Stimulated activated naive CD8-positive, alpha-beta T cell treated with anti-CD3 and anti-CD28 coated beads, Interleukin-15, amount 100 ng/mL, for 72 hours (primary cell): ENCODE data around the gene SPTBN2.
"Not testable (repeated sequence)": the region's sequence is repeated elsewhere in the genome, so short reads cannot be mapped to it uniquely, and the experiment has no call there.

ENCODE experiments used
- ATAC-seq: fragments of 150-1000 bp; cut with Tn5 transposase; 2 replicates; pipeline ENCODE4 v1.10.0; 2021; ENCODE audit warnings: mild to moderate bottlenecking, moderate library complexity
- DNase-seq, 2 donors: peaks; one replicate each; pipeline ENCODE4 v3.0.0; 2021 to 2022
- H3K27ac Mint-ChIP-seq, 2 donors: one replicate each; pipeline ENCODE4 v1.8.0; 2022; ENCODE audit warnings: mild to moderate bottlenecking in 2 of 2, mixed read lengths in 2 of 2, moderate library complexity in 2 of 2
- H3K27me3 Mint-ChIP-seq: one replicate; pipeline ENCODE4 v1.8.0; 2022; ENCODE audit warnings: mixed read lengths
- H3K4me1 Mint-ChIP-seq: one replicate; pipeline ENCODE4 v1.8.0; 2022; ENCODE audit warnings: mild to moderate bottlenecking, mixed read lengths
- H3K4me3 Mint-ChIP-seq, 2 donors: one replicate each; pipeline ENCODE4 v1.8.0; 2022; ENCODE audit warnings: mild to moderate bottlenecking in 2 of 2, mixed read lengths in 2 of 2, moderate library complexity in 1 of 2
- H3K9me3 Mint-ChIP-seq, 2 donors: one replicate each; pipeline ENCODE4 v1.8.0; 2022; ENCODE audit warnings: mixed read lengths in 2 of 2

SPTBN2 gene

DNA sequence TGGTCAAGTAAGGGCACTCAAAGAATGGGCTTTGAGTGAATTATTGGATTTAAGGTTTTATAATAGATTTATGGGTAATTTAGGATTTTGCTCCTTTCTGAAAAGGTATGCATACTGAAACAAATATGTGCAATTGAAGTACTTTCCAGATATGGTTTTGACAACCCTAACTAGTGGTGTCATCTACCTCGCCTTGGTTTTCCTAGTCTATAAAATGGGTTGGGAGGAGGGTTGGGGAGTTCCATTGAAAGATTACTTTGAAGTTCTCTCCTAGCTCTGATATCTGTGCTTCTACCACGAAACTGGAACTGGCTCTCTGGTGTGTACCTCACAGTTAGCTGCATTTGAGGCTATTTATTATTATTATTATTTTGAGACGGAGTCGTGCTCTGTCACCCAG is 431 bp upstream of the SPTBN2 start:
- no peaks in the 10 kb centered on the region for H3K9me3 Mint-ChIP-seq
- DNase-seq (no peak), ATAC-seq (no peak)
- peaks cover 19% of the 10 kb centered on the region for H3K4me1 Mint-ChIP-seq
- H3K27me3 Mint-ChIP-seq = peaks cover 72% of the 10 kb centered on the region
- H3K4me3 Mint-ChIP-seq = no peak overlapping the region
- no peak overlapping the region for H3K27ac Mint-ChIP-seq

DNA sequence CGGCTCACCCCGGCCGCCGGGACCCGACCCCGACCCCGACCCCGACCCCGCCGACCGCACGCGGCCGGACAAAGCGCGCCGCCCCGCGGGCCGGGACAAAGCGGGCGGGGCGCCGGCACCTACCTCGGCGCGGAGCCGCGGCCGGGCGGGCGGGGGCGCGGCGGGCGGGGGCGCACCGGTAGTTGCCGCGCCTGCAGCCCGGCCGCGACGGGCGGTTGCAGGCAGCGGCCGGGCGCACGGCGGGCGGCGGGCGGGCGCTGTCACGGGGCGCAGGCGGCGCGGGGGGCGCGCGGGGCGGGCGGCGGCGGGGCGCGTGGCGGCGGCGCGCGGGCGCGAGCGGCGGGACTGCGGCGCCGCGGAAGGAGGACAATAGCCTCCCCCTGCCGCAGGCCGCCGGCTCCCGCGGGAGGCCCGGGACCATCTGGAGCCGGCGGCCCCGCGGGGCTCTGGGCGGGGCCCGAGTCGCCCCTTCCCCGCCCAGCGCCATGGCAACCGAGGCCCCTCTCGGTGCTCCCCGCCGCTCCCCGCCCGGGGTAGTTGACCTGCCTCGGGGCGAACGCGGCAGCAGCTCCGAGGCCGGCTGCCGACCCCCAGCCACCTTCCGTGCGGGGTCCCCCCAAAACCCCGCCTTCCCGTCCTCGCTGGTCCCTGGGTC is 851 bp downstream of the SPTBN2 start:
- DNase-seq (no peak), ATAC-seq (peak; percentile 55)
- peak overlapping the region; percentile 79 to 85 for H3K4me3 Mint-ChIP-seq
- no peaks in the 10 kb centered on the region for H3K9me3 Mint-ChIP-seq
- H3K27ac Mint-ChIP-seq = peak overlapping the region in 1 of 2 donors; percentile 36
- peaks cover 64% of the 10 kb centered on the region for H3K27me3 Mint-ChIP-seq
- H3K4me1 Mint-ChIP-seq = peaks cover 19% of the 10 kb centered on the region

DNA sequence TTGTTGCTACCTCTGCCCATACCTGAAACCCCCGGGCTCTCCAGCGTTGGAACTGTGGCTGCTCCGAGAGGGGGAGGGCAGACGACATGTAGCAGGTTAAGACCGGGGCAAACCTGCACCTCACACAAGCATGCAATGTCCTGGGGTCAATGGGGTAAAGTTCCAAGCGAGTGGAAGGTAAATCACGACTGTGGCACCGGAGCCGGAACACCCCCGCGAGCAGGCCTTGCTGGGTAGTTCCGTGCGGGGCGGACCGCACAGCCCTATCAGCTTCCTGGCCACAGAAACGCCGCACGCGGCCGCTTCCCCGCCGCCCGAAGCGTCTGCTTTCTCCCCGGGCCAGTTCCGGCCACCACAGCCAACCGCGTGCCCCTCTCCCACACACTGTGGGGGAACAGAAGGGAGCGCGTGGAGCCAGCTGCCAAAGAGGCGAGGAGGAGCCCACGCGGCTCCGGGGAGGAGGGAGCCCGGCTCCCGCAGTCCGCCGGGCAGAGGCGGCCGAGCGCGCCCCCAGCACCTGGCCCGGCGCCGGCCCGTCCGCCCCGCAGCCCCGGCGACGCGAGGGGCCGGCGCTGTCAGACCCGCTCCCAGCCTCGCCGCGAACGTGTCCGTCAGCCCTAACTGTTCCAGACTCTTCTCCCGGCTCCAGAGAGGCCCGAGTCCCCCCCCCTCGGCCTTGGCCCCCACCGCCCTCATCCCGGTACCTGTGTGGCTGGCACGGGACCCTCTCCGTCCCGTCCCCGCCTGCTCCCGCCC is 1.6 kb downstream of the SPTBN2 start:
- no peaks in the 10 kb centered on the region for H3K9me3 Mint-ChIP-seq
- H3K4me1 Mint-ChIP-seq = peaks cover 19% of the 10 kb centered on the region
- ATAC-seq (peak; percentile 68), DNase-seq (peak in 1 of 2 donors; percentile 21)
- peak overlapping the region in 1 of 2 donors; percentile 23 for H3K27ac Mint-ChIP-seq
- H3K27me3 Mint-ChIP-seq = peaks cover 57% of the 10 kb centered on the region
- peak overlapping the region; percentile 48 to 61 for H3K4me3 Mint-ChIP-seq

DNA sequence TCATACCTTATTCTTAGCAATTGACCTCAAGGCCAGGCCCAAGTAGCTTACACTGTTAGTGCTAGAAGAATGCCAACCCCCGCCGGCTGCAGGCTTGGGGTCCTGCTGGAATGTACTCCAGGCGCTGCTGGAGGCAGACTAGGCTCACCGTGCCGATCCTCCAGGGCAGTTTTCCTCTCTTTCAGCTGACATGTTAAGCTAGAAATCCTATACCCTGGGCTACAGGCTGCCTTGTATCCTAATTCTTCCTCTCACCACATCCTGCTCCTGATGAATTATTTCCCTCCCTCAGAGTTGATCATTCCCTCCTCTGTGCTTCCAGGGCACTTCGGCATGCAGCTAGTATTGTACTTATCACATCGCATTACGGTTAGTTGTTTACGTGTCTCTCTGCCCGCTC is 3.4 kb downstream of the SPTBN2 start:
- Mint-ChIP-seq H3K4me1 (peaks cover 25% of the 10 kb centered on the region), H3K27me3 (peaks cover 58% of the 10 kb centered on the region), H3K27ac (no peak overlapping the region), H3K4me3 (no peak overlapping the region), H3K9me3 (no peaks in the 10 kb centered on the region)
- no peak for DNase-seq
- ATAC-seq = no peak

GRCh38 chr11:66725114-66725513 is 3.9 kb downstream of the SPTBN2 start:
- no peak for ATAC-seq
- no peak for DNase-seq
- Mint-ChIP-seq H3K27me3 (peaks cover 63% of the 10 kb centered on the region), H3K4me1 (peaks cover 30% of the 10 kb centered on the region), H3K27ac (no peak overlapping the region), H3K9me3 (no peaks in the 10 kb centered on the region), H3K4me3 (no peak overlapping the region)

- H3K9me3 Mint-ChIP-seq, ATAC-seq, H3K27ac Mint-ChIP-seq, H3K4me3 Mint-ChIP-seq, DNase-seq: not testable (repeated sequence)
- Mint-ChIP-seq H3K4me1 (peaks cover 40% of the 10 kb centered on the region), H3K27me3 (peaks cover 69% of the 10 kb centered on the region)
Measured at GRCh38 chr11:66724167-66724566, 4.8 kb downstream of the SPTBN2 start.

GRCh38 chr11:66723693-66724092 is 5.3 kb downstream of the SPTBN2 start:
- no peak overlapping the region for H3K4me3 Mint-ChIP-seq
- H3K27ac Mint-ChIP-seq = no peak overlapping the region
- no peak for ATAC-seq
- peaks cover 69% of the 10 kb centered on the region for H3K27me3 Mint-ChIP-seq
- H3K4me1 Mint-ChIP-seq = peaks cover 37% of the 10 kb centered on the region
- no peaks in the 10 kb centered on the region for H3K9me3 Mint-ChIP-seq
- DNase-seq = no peak

- ATAC-seq (no peak), DNase-seq (no peak)
- H3K27me3 Mint-ChIP-seq = peaks cover 70% of the 10 kb centered on the region
- H3K9me3 Mint-ChIP-seq = no peaks in the 10 kb centered on the region
- H3K4me3 Mint-ChIP-seq = no peak overlapping the region
- no peak overlapping the region for H3K27ac Mint-ChIP-seq
- H3K4me1 Mint-ChIP-seq = peaks cover 32% of the 10 kb centered on the region
Measured at GRCh38 chr11:66722745-66723651, 6.0 kb downstream of the SPTBN2 start.

- no peak overlapping the region for H3K27ac Mint-ChIP-seq
- ATAC-seq (no peak), DNase-seq (no peak)
- H3K27me3 Mint-ChIP-seq = peaks cover 71% of the 10 kb centered on the region
- H3K9me3 Mint-ChIP-seq = no peaks in the 10 kb centered on the region
- H3K4me3 Mint-ChIP-seq = no peak overlapping the region
- H3K4me1 Mint-ChIP-seq = peaks cover 28% of the 10 kb centered on the region
Measured at GRCh38 chr11:66721939-66722338, 7.1 kb downstream of the SPTBN2 start.

- Mint-ChIP-seq H3K4me1 (peaks cover 21% of the 10 kb centered on the region), H3K27me3 (peaks cover 62% of the 10 kb centered on the region), H3K4me3 (no peak overlapping the region), H3K9me3 (no peaks in the 10 kb centered on the region), H3K27ac (no peak overlapping the region)
- DNase-seq = no peak
- ATAC-seq = no peak
Measured at GRCh38 chr11:66720899-66721470, 8.0 kb downstream of the SPTBN2 start.

DNA sequence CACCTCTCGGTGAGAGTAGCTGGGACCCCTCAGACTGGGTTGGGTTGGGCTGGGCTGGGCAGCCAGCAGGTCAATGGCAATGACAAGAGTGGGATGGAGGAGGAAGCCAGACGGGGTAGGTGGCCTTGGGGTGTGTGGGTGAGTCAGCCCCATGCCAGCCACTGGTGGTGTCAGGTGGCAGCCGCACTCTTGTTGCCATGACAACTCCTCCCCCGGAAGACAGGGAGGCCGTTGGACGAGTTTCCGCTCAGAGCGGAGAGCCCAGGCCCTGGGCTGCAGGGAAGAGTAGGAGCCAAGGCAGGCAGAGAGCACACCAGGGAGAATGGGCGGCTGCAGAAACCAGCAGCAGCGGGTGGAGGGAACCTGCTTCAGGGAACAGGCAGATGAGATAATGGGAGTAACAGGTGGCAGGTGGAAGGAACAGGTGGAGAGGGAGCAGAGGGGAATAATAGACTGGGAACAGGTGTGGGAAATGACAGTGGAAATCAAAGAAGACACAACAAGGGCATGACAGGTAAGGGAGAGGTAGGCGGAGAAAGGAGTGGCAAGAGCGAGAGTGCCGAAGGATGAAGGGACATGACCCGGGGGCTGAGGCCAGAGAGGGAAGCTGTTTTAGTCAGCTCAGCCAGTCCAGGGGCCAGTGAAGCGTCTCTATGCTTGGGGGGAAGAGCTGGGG is 8.7 kb downstream of the SPTBN2 start:
- ATAC-seq (peak; percentile 96), DNase-seq (peak; percentile 60 to 77)
- Mint-ChIP-seq H3K27me3 (peaks cover 55% of the 10 kb centered on the region), H3K27ac (peak overlapping the region; percentile 71 to 97), H3K4me1 (peaks cover 21% of the 10 kb centered on the region), H3K9me3 (no peaks in the 10 kb centered on the region), H3K4me3 (peak overlapping the region; percentile 63 to 81)

- no peak for ATAC-seq
- peaks cover 53% of the 10 kb centered on the region for H3K27me3 Mint-ChIP-seq
- peaks cover 21% of the 10 kb centered on the region for H3K4me1 Mint-ChIP-seq
- H3K9me3 Mint-ChIP-seq = no peaks in the 10 kb centered on the region
- H3K4me3 Mint-ChIP-seq = no peak overlapping the region
- no peak overlapping the region for H3K27ac Mint-ChIP-seq
- no peak for DNase-seq
Measured at GRCh38 chr11:66719111-66719872, 9.7 kb downstream of the SPTBN2 start.

DNA sequence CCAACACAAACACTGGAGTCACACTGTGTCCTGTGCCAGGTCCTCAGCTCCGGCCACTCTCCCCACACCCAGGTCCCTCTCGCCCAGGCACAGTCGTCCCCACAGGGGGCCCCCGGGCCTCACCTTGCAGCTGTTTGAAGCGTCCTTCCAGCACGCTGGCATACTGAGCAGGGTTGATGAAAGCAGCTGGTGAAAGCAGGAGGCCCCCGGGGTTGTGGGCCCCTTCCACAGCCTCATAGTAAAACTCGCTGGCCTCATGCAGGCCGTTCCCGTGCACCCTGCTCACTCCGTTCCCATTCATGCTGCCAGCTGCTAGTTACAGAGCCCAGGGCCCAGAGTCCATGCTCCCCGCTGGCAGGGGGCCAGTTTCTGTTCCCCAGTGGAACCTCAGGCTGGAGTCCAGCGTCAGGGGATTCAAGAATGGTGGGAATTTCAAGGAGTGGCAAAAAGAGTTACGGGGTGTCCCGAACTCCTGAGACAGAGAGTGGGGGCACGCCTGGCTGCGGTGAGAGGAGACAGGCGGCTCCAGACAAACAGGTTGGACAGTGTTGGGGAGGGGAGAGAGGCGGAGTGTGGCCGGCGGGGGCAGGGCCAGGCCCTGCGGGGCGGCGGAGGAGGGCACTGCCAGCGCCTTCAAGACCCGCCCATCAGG is 10.6 kb downstream of the SPTBN2 start:
- DNase-seq (no peak), ATAC-seq (no peak)
- H3K9me3 Mint-ChIP-seq = no peaks in the 10 kb centered on the region
- peaks cover 60% of the 10 kb centered on the region for H3K27me3 Mint-ChIP-seq
- H3K4me1 Mint-ChIP-seq = peaks cover 21% of the 10 kb centered on the region
- H3K27ac Mint-ChIP-seq = no peak overlapping the region
- H3K4me3 Mint-ChIP-seq = no peak overlapping the region

DNA sequence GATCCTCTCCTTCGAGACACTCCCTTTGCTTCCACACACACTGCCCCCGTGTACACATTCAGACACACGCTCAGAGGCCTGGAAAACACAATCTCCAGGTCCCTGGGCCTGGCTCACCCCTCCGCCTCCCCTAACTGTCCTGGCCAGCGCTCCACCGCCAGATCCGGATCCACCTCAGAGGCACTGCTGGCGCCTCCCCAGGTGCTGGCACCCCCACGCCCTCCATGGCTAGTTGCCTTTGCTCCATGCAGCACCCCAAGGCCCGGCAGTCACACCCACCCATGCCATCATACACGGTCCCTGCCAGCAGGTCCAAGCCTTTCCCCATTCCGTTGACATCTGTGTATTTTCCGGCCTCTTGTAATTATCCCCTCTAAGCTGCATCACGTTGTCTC is 11.1 kb downstream of the SPTBN2 start:
- H3K9me3 Mint-ChIP-seq = no peaks in the 10 kb centered on the region
- ATAC-seq = no peak

More for the DNA sequence above, 11.1 kb downstream of the SPTBN2 start:
- H3K27ac Mint-ChIP-seq = peak overlapping the region in 1 of 2 donors; percentile 39
- peaks cover 21% of the 10 kb centered on the region for H3K4me1 Mint-ChIP-seq
- H3K27me3 Mint-ChIP-seq = peaks cover 65% of the 10 kb centered on the region
- no peak overlapping the region for H3K4me3 Mint-ChIP-seq
- DNase-seq = no peak
